SK-N-SH treated with all-trans-retinoic acid at 6 μM for 48 hours (cell line): ENCODE measurements around the gene UQCRH.

Source experiments
- ATAC-seq: fragments of 200-7000 bp; cut with Tn5 transposase; 3 replicates; pipeline ENCODE4 v1.9.1; 2020; ENCODE audit warnings: mild to moderate bottlenecking, moderate library complexity
- ARNTL ChIP-seq: fragments of 450-650 bp; formaldehyde crosslinking; IDR thresholded peaks from 2 replicates; pipeline ENCODE4 v1.5.0; 2020; ENCODE audit warnings: low read depth, mild to moderate bottlenecking, moderate library complexity, borderline replicate concordance
- BACH2 ChIP-seq: fragments of 250-450 bp; sonication (Bioruptor Pico); IDR thresholded peaks from 2 replicates; pipeline ENCODE4 v1.9.0; 2021; ENCODE audit warnings: mild to moderate bottlenecking, borderline replicate concordance
- CREB5 ChIP-seq: fragments of 250-450 bp; sonication (Bioruptor Pico); IDR thresholded peaks from 2 replicates; pipeline ENCODE4 v1.5.1; 2020; ENCODE audit warnings: low read depth, mild to moderate bottlenecking, moderate library complexity
- CSDC2 ChIP-seq: fragments of 250-450 bp; sonication (Bioruptor Pico); IDR thresholded peaks from 2 replicates; pipeline ENCODE4 v1.5.0; 2020; ENCODE audit warnings: mild to moderate bottlenecking, moderate library complexity
- CSRNP3 ChIP-seq: fragments of 250-450 bp; sonication (Bioruptor Pico); IDR thresholded peaks from 2 replicates; pipeline ENCODE4 v1.5.1; 2021; ENCODE audit warnings: mild to moderate bottlenecking, moderate library complexity
- ESRRG ChIP-seq: fragments of 250-450 bp; sonication (Bioruptor Pico); IDR thresholded peaks from 2 replicates; pipeline ENCODE4 v1.6.1; 2021; ENCODE audit warnings: mild to moderate bottlenecking
- GLIS3 ChIP-seq: fragments of 250-450 bp; sonication (Bioruptor Pico); IDR thresholded peaks from 2 replicates; pipeline ENCODE4 v1.5.0; 2020; ENCODE audit warnings: mild to moderate bottlenecking, moderate library complexity
- OSR1 ChIP-seq: fragments of 250-450 bp; sonication (Bioruptor Pico); IDR thresholded peaks from 2 replicates; pipeline ENCODE4 v1.8.0; 2022; ENCODE audit warnings: moderate library complexity, mild to moderate bottlenecking, inconsistent platforms
- PATZ1 ChIP-seq: fragments of 250-450 bp; sonication (Bioruptor Pico); IDR thresholded peaks from 2 replicates; pipeline ENCODE4 v1.8.0; 2020; ENCODE audit warnings: mild to moderate bottlenecking, moderate library complexity, borderline replicate concordance
- POU6F1 ChIP-seq: fragments of 250-450 bp; sonication (Bioruptor Pico); IDR thresholded peaks from 2 replicates; pipeline ENCODE4 v1.8.0; 2021; ENCODE audit warnings: low read depth, mild to moderate bottlenecking, moderate library complexity, borderline replicate concordance
- PPARA ChIP-seq: fragments of 250-450 bp; sonication (Bioruptor Pico); IDR thresholded peaks from 2 replicates; pipeline ENCODE4 v1.5.0; 2020; ENCODE audit warnings: mild to moderate bottlenecking, borderline replicate concordance
- RARB ChIP-seq: fragments of 250-450 bp; sonication (Bioruptor Pico); IDR thresholded peaks from 2 replicates; pipeline ENCODE4 v1.8.0; 2021; ENCODE audit warnings: mild to moderate bottlenecking, moderate library complexity
- SNAI2 ChIP-seq: fragments of 250-450 bp; sonication (Bioruptor Pico); IDR thresholded peaks from 2 replicates; pipeline ENCODE4 v1.5.0; 2020; ENCODE audit warnings: mild to moderate bottlenecking, moderate library complexity
- TOX ChIP-seq: fragments of 250-450 bp; sonication (Bioruptor Pico); IDR thresholded peaks from 2 replicates; pipeline ENCODE4 v1.8.0; 2021; ENCODE audit warnings: mild to moderate bottlenecking, moderate library complexity, borderline replicate concordance
- TSHZ2 ChIP-seq: fragments of 250-450 bp; sonication (Bioruptor Pico); IDR thresholded peaks from 2 replicates; pipeline ENCODE4 v1.5.0; 2020; ENCODE audit warnings: mild to moderate bottlenecking, moderate library complexity
- ZC3H10 ChIP-seq: fragments of 250-450 bp; sonication (Bioruptor Pico); IDR thresholded peaks from 2 replicates; pipeline ENCODE4 v1.5.1; 2021; ENCODE audit warnings: mild to moderate bottlenecking, moderate library complexity
- ZFP3 ChIP-seq: fragments of 250-450 bp; sonication (Bioruptor Pico); IDR thresholded peaks from 2 replicates; pipeline ENCODE4 v1.5.0; 2020; ENCODE audit warnings: mild to moderate bottlenecking, moderate library complexity
- ZFP30 ChIP-seq: fragments of 450-650 bp; formaldehyde crosslinking; IDR thresholded peaks from 2 replicates; pipeline ENCODE4 v1.5.0; 2022; ENCODE audit warnings: mild to moderate bottlenecking, moderate library complexity
- ZNF565 ChIP-seq: fragments of 450-650 bp; formaldehyde crosslinking; conservative IDR thresholded peaks from 2 replicates; pipeline ENCODE4 v1.5.0; 2020; ENCODE audit warnings: low read depth, mild to moderate bottlenecking, moderate library complexity
- ZNF70 ChIP-seq: fragments of 450-650 bp; formaldehyde crosslinking; IDR thresholded peaks from 2 replicates; pipeline ENCODE4 v1.5.0; 2020; ENCODE audit warnings: mild to moderate bottlenecking, moderate library complexity
- ZNF8 ChIP-seq: fragments of 450-650 bp; formaldehyde crosslinking; IDR thresholded peaks from 2 replicates; pipeline ENCODE4 v1.5.0; 2020; ENCODE audit warnings: mild to moderate bottlenecking, moderate library complexity

UQCRH gene

GRCh38 chr1:46298387-46298786, 5.1 kb upstream of the UQCRH start:
- no peak for ATAC-seq
- TF ChIP-seq CREB5 (CRISPR knock-in tag) (no peak), ZNF8 (CRISPR knock-in tag) (no peak), PPARA (CRISPR knock-in tag) (no peak), BACH2 (CRISPR knock-in tag) (no peak), POU6F1 (CRISPR knock-in tag) (no peak), ZFP30 (CRISPR knock-in tag) (no peak), PATZ1 (CRISPR knock-in tag) (no peak), CSDC2 (CRISPR knock-in tag) (no peak), RARB (CRISPR knock-in tag) (no peak), SNAI2 (no peak), ARNTL (CRISPR knock-in tag) (no peak), ZNF565 (no peak), OSR1 (CRISPR knock-in tag) (no peak), TOX (no peak), ZNF70 (CRISPR knock-in tag) (no peak), ZFP3 (no peak), ESRRG (CRISPR knock-in tag) (no peak)

GRCh38 chr1:46300673-46301405, 2.7 kb upstream of the UQCRH start:
- no peak for TF ChIP-seq ZNF8 (CRISPR knock-in tag)
- no peak for ATAC-seq

GRCh38 chr1:46301406-46301807, 2.1 kb upstream of the UQCRH start:
- TF ChIP-seq TSHZ2 (CRISPR knock-in tag): no peak
- ATAC-seq: peak; percentile 1; the same call in 1 of the 3 replicates

GRCh38 chr1:46301808-46302640, 1.5 kb upstream of the UQCRH start:
- ATAC-seq: peak; percentile 21
- no peak for TF ChIP-seq GLIS3 (CRISPR knock-in tag)
- no peak for TF ChIP-seq SNAI2
- no peak for TF ChIP-seq ZC3H10 (CRISPR knock-in tag)
- TF ChIP-seq CSDC2 (CRISPR knock-in tag): no peak
- no peak for TF ChIP-seq ZNF70 (CRISPR knock-in tag)
- no peak for TF ChIP-seq RARB (CRISPR knock-in tag)
- no peak for TF ChIP-seq ZFP30 (CRISPR knock-in tag)
- TF ChIP-seq POU6F1 (CRISPR knock-in tag): no peak
- no peak for TF ChIP-seq PPARA (CRISPR knock-in tag)
- no peak for TF ChIP-seq PATZ1 (CRISPR knock-in tag)
- no peak for TF ChIP-seq CSRNP3
